Activated naive CD8-positive, alpha-beta T cell treated with anti-CD3 and anti-CD28 coated beads for 36 hours (primary cell): Measurements from ENCODE around the gene AOPEP. TPM values are rescaled to one million over a fixed set of nuclear protein-coding genes. Genes with fewer than 3 reads are reported as not detected.

Source experiments
- DNase-seq: peaks from one replicate; pipeline ENCODE4 v3.0.0; 2021
- H3K27ac Mint-ChIP-seq: one replicate; pipeline ENCODE4 v1.8.0; 2022; ENCODE audit warnings: mild to moderate bottlenecking, moderate library complexity, mixed read lengths
- H3K27me3 Mint-ChIP-seq: one replicate; pipeline ENCODE4 v1.8.0; 2022; ENCODE audit warnings: mild to moderate bottlenecking, mixed read lengths
- H3K36me3 Mint-ChIP-seq: one replicate; pipeline ENCODE4 v1.8.0; 2021; ENCODE audit warnings: mild to moderate bottlenecking, mixed read lengths
- H3K4me1 Mint-ChIP-seq: one replicate; pipeline ENCODE4 v1.8.0; 2021; ENCODE audit warnings: mixed read lengths
- H3K4me3 Mint-ChIP-seq: one replicate; pipeline ENCODE4 v1.8.0; 2022; ENCODE audit warnings: mild to moderate bottlenecking, moderate library complexity, mixed read lengths
- H3K9me3 Mint-ChIP-seq: one replicate; pipeline ENCODE4 v1.8.0; 2022; ENCODE audit warnings: mixed read lengths
- total RNA-seq, 2 experiments: library from RNA; stranded (reverse); gene quantifications; one replicate each; pipeline ENCODE4 v1.2.3, GENCODE V29; 2021

Gene AOPEP
- total RNA-seq, 2 experiments from 2014 or later = 5.0 to 6.8 TPM

DNA sequence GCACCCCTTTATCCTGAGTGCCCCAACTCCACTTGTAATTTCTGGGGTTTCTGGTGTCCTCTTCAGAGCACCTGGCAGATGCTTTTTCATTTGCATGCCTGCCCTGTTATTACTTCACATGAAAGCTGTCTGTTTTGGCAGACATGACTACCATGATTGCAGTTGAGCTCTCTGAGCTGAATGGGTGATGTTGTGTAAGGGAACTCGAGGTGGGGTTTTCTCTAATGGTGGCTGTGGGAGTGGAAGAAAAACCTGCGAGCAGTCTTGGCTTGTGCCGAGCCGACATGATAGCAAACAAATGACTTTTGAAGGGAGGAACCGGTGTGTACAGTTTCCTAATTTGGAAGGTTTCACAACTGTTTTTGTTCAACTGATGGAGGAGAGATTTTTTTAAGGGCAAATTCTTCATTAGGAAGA is 196.2 kb downstream of the AOPEP start:
- Mint-ChIP-seq H3K9me3 (no peaks in the 10 kb centered on the region), H3K27me3 (no peaks in the 10 kb centered on the region), H3K36me3 (peaks cover 2% of the 10 kb centered on the region), H3K4me3 (no peak overlapping the region), H3K27ac (no peak overlapping the region), H3K4me1 (no peaks in the 10 kb centered on the region)
- no peak for DNase-seq

DNA sequence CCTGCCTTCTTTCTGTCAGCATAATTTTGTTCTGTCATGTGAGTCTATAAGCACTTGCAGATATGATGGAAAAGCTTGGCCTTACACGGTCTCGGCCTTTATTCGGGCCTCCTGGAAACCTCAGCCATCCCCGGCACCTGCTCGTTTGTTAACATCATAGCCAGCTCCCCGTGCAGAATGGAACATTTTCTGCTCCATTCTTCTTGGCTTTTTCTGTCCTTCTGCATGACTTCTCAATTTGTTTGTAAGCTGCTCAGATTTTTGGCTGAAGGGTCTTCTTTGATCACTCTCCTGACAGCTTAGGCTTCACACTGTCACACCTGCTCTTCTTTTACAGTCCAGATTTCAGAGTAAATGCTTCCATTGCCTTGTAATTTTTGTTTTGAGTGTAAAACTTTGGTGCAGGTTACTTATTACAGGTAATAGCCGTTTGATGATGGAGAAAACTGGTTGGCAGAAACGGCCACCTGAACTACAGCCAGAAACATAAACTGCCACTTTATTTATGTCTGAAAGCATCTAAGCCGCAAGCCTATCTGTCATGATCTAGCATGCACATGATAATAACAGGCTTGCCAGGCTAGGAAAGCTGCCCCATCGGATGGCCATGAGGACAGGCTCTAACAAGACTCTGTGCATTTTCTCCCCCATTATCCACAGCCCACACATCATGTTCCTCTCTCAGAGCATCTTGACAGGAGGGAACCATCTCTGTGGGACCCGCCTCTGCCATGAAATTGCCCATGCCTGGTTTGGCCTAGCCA is 197.0 kb downstream of the AOPEP start:
- H3K9me3 Mint-ChIP-seq = no peaks in the 10 kb centered on the region
- no peaks in the 10 kb centered on the region for H3K4me1 Mint-ChIP-seq
- H3K27me3 Mint-ChIP-seq = no peaks in the 10 kb centered on the region
- H3K4me3 Mint-ChIP-seq = no peak overlapping the region
- H3K36me3 Mint-ChIP-seq = peaks cover 2% of the 10 kb centered on the region
- no peak for DNase-seq
- H3K27ac Mint-ChIP-seq = no peak overlapping the region

DNA sequence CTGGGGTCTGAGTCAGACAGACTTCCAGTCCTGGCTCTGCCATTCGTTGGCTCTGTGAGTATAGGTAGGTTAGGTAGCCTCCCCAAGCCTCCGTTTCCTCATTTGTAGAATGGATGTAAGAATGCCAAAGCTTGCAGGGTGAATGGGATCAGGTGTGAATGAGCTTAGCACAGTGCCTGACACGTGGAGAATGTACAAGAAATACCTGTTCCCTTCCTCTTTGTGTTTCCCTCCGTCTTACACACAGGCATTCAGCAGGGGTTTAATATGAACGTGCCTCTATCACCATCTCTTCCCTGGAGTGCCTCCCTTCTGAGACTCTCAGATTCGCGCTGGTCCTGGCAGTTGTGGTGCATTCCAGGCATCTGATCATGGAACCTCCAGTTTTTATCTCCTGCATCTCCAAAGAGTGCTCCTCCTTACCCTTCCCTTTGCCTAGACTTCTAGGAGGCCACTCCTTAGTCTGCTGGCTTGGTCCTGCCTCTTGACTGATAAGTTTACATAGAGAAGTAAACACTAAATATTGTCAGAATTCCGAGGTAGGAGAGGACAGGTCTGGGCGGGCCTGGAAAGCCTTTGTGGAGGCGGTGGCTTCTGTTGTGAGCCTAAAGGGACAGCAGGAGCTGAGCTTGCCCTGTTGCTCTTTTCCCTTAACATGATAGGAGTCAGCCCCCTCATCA is 199.4 kb downstream of the AOPEP start:
- no peak overlapping the region for H3K27ac Mint-ChIP-seq
- DNase-seq = no peak
- H3K27me3 Mint-ChIP-seq = no peaks in the 10 kb centered on the region
- no peaks in the 10 kb centered on the region for H3K4me1 Mint-ChIP-seq
- no peaks in the 10 kb centered on the region for H3K9me3 Mint-ChIP-seq
- H3K36me3 Mint-ChIP-seq = peaks cover 2% of the 10 kb centered on the region
- H3K4me3 Mint-ChIP-seq = no peak overlapping the region

DNA sequence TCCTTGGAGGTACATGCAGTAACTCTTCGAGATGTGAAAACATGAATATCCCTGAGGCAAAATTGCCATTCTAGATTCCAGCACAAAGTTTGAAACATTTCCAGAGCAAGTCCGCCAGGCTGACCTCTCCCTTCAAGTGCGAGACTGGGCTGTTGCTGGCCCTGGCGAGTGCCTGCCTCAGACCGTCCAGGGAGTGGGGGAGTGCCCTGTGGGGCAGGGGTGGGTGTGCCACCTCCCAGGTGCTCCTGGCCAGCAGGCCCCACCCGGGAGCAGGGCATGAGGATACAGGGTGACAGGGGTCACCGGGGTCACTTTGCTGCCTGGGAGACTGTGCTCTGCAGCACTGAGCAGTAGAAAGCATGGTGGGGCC is 199.9 kb downstream of the AOPEP start:
- DNase-seq = no peak
- H3K4me1 Mint-ChIP-seq = no peaks in the 10 kb centered on the region
- H3K27ac Mint-ChIP-seq = no peak overlapping the region
- no peak overlapping the region for H3K4me3 Mint-ChIP-seq
- H3K9me3 Mint-ChIP-seq = no peaks in the 10 kb centered on the region
- H3K27me3 Mint-ChIP-seq = no peaks in the 10 kb centered on the region
- peaks cover 2% of the 10 kb centered on the region for H3K36me3 Mint-ChIP-seq

DNA sequence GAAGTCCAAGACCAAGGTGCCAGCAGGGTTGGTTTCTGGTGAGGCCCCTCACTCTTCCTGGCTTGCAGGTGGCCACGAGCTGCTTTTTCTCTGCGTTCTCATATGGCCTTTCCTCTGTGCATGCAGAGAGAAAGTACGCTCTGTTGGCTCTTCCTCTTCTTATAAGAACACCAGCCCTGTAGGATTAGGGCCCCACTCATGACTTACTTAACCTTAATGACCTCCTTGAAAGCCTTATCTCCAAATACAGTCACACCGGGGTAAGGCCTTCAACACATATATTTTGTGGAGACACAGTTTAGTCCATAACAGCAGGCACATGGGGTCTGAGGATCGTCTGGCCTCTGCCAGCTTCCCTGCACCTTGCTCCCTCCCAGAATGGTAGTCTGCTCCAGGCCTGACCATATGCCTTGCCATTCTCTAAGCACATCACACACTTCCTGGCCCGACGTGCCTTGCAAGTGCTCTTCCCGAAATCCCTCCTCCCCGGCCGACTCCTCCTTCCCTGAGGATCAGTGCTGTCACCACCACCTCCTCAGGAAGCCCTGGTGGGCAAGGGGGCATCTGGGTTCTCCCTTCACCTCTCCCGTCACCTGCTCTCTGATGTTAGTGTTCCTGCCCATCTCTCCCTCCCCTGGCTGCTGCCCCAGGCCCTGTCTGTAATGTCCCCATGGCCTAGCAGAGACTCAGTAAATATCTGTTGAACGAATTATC is 200.7 kb downstream of the AOPEP start:
- no peaks in the 10 kb centered on the region for H3K27me3 Mint-ChIP-seq
- H3K4me1 Mint-ChIP-seq = no peaks in the 10 kb centered on the region
- H3K36me3 Mint-ChIP-seq = peaks cover 2% of the 10 kb centered on the region
- H3K4me3 Mint-ChIP-seq = no peak overlapping the region
- H3K9me3 Mint-ChIP-seq = no peaks in the 10 kb centered on the region
- H3K27ac Mint-ChIP-seq = no peak overlapping the region
- DNase-seq = no peak

DNA sequence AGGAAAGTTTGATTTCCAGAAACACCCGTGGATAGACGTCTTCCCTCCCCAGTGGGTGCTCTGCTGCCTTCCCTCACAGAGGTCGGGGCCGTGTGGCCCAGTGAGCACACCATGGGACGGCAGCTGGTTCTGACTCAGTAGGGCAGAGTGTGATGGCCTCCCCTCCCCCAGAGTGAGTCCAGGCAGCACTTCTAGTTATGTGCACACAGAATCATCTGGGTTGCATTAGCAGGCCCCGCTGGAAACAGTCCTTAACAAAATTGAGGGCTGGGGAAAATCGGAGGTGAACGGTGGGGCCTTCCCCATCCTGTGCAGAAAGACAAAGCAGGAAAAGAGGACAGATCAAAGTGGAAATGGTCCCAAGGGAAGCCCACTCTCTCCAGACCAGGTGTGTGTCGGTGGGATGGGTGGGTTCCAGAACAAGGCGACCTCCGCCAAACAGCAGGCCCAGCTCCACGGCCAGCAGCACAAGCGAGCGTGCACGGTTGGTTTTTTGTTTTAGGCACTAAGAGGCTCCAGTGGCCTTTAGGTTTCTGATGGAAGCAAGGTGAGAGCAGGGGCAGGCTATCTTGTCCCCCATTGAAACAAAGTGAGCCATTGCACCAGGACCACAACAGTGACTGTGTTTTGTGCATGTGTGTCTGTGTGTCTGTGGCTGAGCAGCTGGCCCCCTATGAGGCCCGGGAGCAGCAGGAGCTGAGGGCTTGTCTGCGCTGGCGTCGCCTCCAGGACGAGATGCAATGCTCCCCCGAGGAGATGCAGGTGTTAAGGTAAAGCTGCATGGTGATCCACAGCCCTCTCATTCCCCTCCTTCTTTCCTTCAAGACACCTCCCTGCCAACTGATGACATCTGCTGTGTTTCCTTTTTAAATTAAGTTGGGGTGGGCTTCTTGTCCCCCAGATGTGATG is 201.5 kb downstream of the AOPEP start:
- Mint-ChIP-seq H3K4me1 (no peaks in the 10 kb centered on the region), H3K9me3 (no peaks in the 10 kb centered on the region), H3K36me3 (peaks cover 2% of the 10 kb centered on the region), H3K27me3 (no peaks in the 10 kb centered on the region), H3K27ac (no peak overlapping the region), H3K4me3 (no peak overlapping the region)
- no peak for DNase-seq

DNA sequence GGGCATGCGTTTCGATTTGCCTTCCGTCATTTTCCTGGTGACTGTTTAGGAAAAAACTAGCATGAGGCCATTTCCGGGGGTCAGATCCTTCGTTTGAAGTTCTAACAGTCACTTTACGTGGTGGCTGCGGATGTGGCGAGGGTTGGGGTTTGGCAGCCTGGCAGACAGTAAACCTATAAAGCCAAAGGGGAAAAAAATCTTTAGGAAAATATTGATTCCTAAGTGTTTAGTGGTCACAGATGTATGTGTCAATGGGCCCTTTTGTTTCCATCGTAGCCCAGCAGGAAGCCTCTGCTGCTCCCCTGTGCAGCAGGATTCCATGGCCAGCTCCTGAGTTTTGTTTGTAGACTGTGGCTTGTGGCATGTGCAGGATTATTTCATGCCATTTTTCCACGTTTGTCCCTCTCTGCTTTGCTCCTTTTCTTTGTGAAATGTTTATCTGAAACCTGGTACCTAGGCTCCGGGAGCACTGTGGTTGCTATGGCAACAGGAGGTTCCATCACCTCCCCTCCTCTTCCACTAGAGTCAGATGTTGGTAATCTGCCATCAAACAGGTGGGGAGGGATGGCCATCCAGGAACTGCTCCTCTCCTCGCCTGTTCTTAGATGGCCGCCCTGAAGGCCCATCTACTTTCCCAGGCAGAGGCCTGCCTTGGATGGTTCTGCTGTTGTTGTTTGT is 202.3 kb downstream of the AOPEP start:
- Mint-ChIP-seq H3K4me3 (no peak overlapping the region), H3K9me3 (no peaks in the 10 kb centered on the region), H3K27me3 (no peaks in the 10 kb centered on the region), H3K4me1 (no peaks in the 10 kb centered on the region), H3K27ac (no peak overlapping the region), H3K36me3 (peaks cover 2% of the 10 kb centered on the region)
- DNase-seq = no peak

DNA sequence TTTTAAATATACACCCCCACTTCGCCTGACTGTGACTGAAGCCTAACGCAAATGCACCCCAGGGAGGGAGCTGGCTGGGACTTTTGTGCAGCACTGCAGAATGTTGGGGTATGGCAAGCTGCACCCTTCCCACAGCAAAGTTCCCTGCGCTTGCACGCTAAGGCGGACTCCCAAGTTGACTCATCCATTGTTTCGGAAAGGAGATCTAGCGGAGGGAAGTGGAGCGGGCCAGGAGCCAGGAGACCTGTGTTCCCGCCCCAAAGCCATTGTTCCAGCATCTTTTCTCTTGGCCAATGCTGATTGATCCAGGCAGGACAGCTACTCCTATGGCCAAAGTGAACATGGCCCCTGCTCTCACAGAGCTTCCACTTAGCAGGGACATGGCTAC is 202.9 kb downstream of the AOPEP start:
- no peaks in the 10 kb centered on the region for H3K4me1 Mint-ChIP-seq
- H3K27me3 Mint-ChIP-seq = no peaks in the 10 kb centered on the region
- H3K4me3 Mint-ChIP-seq = no peak overlapping the region
- no peaks in the 10 kb centered on the region for H3K9me3 Mint-ChIP-seq
- H3K36me3 Mint-ChIP-seq = peaks cover 2% of the 10 kb centered on the region
- H3K27ac Mint-ChIP-seq = no peak overlapping the region
- no peak for DNase-seq

DNA sequence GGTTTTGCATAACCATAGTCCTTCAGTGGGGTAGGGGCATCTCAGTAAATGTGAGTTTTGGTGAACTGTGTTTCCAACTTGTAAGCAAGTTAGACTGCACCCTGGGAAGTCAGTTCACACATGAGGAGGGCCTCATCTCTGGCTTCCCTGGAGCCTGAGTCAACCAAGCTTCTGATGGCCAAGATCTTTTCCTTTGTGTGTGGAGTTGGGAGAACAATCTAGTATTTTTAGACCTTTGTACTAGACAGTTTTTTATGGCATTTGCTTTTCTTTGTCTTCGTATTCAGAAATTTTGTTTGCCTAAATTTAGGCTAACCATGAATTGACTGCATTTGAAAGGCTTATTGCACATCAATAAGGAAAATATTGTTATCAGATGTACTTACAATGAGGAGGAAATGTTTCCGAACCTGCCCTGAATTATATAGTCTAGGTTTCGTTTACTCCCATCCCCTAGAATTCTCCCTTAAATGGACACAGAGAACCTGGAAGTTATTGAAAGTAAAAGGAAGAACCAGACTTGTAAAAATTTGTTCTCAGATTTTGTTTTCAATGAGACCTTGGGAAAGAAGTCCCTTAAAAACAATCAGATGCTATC is 204.6 kb downstream of the AOPEP start:
- Mint-ChIP-seq H3K36me3 (no peaks in the 10 kb centered on the region), H3K4me3 (no peak overlapping the region), H3K27me3 (no peaks in the 10 kb centered on the region), H3K4me1 (no peaks in the 10 kb centered on the region), H3K27ac (no peak overlapping the region), H3K9me3 (no peaks in the 10 kb centered on the region)
- no peak for DNase-seq

DNA sequence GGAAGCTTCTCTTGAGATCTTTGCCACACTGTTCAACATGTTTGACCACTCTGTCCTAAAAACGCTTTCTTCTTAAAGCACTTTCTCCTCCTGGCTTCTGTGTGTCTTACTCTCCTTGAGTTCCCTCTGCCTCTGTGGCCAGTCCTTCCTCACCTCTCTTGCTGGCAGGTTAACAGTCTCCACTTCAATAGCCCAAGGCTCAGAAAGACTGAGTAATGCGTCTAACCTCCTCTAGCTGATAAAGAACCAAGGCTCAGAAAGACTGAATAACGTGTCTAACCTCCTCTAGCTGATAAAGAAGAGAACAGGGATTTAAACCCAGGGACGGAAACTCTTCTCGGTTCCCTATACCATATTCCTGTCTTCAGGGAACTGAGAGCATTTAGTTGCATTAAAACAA is 205.2 kb downstream of the AOPEP start:
- no peaks in the 10 kb centered on the region for H3K9me3 Mint-ChIP-seq
- H3K4me3 Mint-ChIP-seq = no peak overlapping the region
- DNase-seq = no peak
- no peaks in the 10 kb centered on the region for H3K36me3 Mint-ChIP-seq
- H3K27ac Mint-ChIP-seq = no peak overlapping the region
- no peaks in the 10 kb centered on the region for H3K27me3 Mint-ChIP-seq
- no peaks in the 10 kb centered on the region for H3K4me1 Mint-ChIP-seq

DNA sequence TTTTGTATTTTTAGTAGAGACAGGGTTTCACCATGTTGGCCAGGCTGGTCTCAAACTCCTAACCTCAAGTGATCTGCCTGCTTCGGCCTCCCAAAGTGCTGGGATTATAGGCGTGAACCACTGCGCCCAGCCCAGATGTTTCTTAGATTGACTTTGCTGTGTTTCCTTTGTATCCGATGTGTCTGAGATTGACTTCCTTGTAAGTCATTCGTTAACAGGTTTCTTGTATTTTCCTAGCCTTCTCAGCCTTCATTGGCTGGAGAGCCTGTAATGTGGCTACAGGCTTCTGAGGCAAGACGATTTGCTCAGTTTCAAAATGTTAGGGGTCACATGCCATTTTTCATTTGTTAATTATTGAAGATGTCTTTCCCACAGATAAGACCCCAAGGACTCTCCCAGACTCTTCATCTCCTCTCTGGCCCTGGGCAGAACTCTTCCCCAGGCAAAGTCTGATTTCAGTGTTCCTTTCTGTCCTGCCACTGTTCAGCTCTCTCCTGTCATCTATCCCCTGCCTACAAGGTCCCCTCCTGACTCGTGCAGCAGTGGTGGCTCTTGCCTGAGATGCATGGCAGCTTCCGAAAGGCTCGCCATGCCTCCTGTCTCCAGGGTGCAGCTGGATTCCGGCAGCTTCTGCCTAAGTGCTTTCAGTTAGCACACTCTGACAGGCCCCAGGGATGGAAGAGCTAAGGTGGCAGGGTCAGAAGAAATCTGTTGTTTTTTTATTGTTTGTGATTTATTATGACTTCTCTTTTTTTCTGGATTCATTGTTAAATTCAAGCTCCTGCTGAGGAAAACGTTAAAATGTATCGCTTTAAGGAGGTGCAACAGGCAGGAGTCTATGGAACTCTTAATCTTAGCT is 206.4 kb downstream of the AOPEP start:
- Mint-ChIP-seq H3K4me1 (peaks cover 5% of the 10 kb centered on the region), H3K9me3 (no peaks in the 10 kb centered on the region), H3K4me3 (no peak overlapping the region), H3K27me3 (no peaks in the 10 kb centered on the region), H3K27ac (no peak overlapping the region), H3K36me3 (no peaks in the 10 kb centered on the region)
- no peak for DNase-seq

DNA sequence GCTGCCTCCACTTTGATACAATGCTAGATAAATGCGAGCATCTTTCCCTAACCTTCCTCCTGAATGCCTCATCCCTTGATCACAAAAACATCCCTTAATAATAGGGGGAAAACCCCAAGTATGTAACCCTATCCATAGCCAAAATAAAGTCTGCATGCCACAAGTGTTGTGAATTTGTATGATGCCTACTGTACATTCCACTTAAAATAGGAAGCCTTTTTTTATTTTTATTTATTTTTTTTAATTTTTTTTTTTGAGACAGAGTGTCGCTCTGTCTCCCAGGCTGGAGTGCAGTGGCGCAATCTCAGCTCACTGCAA is 207.0 kb downstream of the AOPEP start:
- peaks cover 5% of the 10 kb centered on the region for H3K4me1 Mint-ChIP-seq
- H3K9me3 Mint-ChIP-seq = no peaks in the 10 kb centered on the region
- H3K36me3 Mint-ChIP-seq = no peaks in the 10 kb centered on the region
- DNase-seq = no peak
- no peak overlapping the region for H3K4me3 Mint-ChIP-seq
- no peaks in the 10 kb centered on the region for H3K27me3 Mint-ChIP-seq
- H3K27ac Mint-ChIP-seq = no peak overlapping the region

DNA sequence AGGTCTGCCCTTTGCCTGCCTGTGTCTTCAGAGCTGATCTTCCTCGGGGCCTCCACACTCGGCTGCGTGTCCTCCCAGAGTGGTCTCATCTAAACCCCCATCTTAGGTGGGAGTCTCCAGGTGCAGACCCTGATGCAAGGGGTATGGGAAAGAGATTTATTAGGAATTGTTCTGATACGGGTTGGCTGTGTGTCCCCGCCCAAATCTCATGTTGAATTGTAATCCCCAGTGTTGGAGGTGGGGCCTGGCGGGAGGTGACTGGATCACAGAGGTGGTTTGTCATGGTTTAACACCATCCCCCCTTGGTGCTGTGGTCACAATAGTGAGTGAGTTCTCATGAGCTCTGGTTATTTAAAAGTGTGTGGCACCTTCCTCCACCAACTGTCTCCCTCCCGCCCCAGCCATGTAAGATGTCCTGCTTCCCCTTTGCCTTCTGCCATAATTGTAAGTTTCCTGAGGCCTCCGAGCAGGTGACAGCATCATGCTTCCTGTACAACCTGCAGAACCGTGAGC is 208.4 kb downstream of the AOPEP start:
- peaks cover 5% of the 10 kb centered on the region for H3K4me1 Mint-ChIP-seq
- H3K36me3 Mint-ChIP-seq = no peaks in the 10 kb centered on the region
- no peak overlapping the region for H3K4me3 Mint-ChIP-seq
- DNase-seq = no peak
- H3K27me3 Mint-ChIP-seq = no peaks in the 10 kb centered on the region
- no peak overlapping the region for H3K27ac Mint-ChIP-seq
- H3K9me3 Mint-ChIP-seq = no peaks in the 10 kb centered on the region
